GM23338 (cell line): Measurements from ENCODE around the gene GRIK4. TPM values are rescaled to one million over a fixed set of nuclear protein-coding genes. Genes with fewer than 3 reads are reported as not detected.

Source experiments
- ATAC-seq: fragments of 200-7000 bp; cut with Tn5 transposase; 3 replicates; pipeline ENCODE4 v1.9.1; 2020
- DNase-seq: peaks from one replicate; pipeline ENCODE4 v3.0.0-alpha.2; 2015; ENCODE audit warnings: low spot score
- H2AFZ ChIP-seq: fragments of 200-600 bp; sonication (generic); 2 replicates; pipeline ENCODE4 v1.8.0; 2016; ENCODE audit warnings: antibody characterized with exemption, mild to moderate bottlenecking, moderate library complexity
- H3F3A ChIP-seq: fragments of 200-600 bp; sonication (generic); replicated peaks from 2 replicates; pipeline ENCODE4 v1.8.0; 2017; ENCODE audit warnings: antibody characterized with exemption, mixed run types, low read depth
- H3K27ac ChIP-seq: fragments of 200-600 bp; sonication (generic); 2 replicates; pipeline ENCODE4 v1.6.1; 2016; ENCODE audit warnings: low read depth
- H3K27me3 ChIP-seq: fragments of 200-600 bp; sonication (generic); 2 replicates; pipeline ENCODE4 v1.8.0; 2016; ENCODE audit warnings: mild to moderate bottlenecking, mixed run types, moderate library complexity; ENCODE audit not compliant: insufficient read depth
- H3K36me3 ChIP-seq: fragments of 200-600 bp; sonication (generic); 2 replicates; pipeline ENCODE4 v1.8.0; 2016; ENCODE audit warnings: mild to moderate bottlenecking; ENCODE audit not compliant: insufficient read depth
- H3K4me1 ChIP-seq: fragments of 200-600 bp; sonication (generic); 2 replicates; pipeline ENCODE4 v1.8.0; 2016; ENCODE audit warnings: mild to moderate bottlenecking, moderate library complexity; ENCODE audit not compliant: insufficient read depth
- H3K4me2 ChIP-seq: fragments of 200-600 bp; sonication (generic); 2 replicates; pipeline ENCODE4 v1.7.1; 2017; ENCODE audit warnings: mixed run types
- H3K4me3 ChIP-seq: fragments of 200-600 bp; sonication (generic); 2 replicates; pipeline ENCODE4 v1.6.1; 2016; ENCODE audit warnings: mixed run types
- H3K79me2 ChIP-seq: fragments of 200-600 bp; sonication (generic); replicated peaks from 2 replicates; pipeline ENCODE4 v1.8.0; 2017; ENCODE audit warnings: mild to moderate bottlenecking; ENCODE audit not compliant: insufficient read depth
- H3K9me2 ChIP-seq: fragments of 200-600 bp; sonication (generic); 2 replicates; pipeline ENCODE4 v1.8.0; 2017; ENCODE audit not compliant: insufficient read depth
- H4K20me1 ChIP-seq: fragments of 200-600 bp; sonication (generic); replicated peaks from 2 replicates; pipeline ENCODE4 v1.8.0; 2017; ENCODE audit warnings: mild to moderate bottlenecking; ENCODE audit not compliant: insufficient read depth
- H3K27ac Mint-ChIP-seq: 2 replicates; pipeline ENCODE4 v1.8.0; 2020; ENCODE audit warnings: inconsistent platforms, mild to moderate bottlenecking, moderate library complexity, mixed read lengths
- H3K27me3 Mint-ChIP-seq: 3 replicates; pipeline ENCODE4 v1.8.0; 2022; ENCODE audit warnings: low read depth, mild to moderate bottlenecking, moderate library complexity, mixed read lengths, inconsistent platforms; ENCODE audit not compliant: insufficient read depth, poor library complexity
- H3K36me3 Mint-ChIP-seq: 3 replicates; pipeline ENCODE4 v1.8.0; 2021; ENCODE audit warnings: low read depth, mild to moderate bottlenecking, inconsistent platforms, moderate library complexity, mixed read lengths
- H3K4me1 Mint-ChIP-seq: 3 replicates; pipeline ENCODE4 v1.8.0; 2020; ENCODE audit warnings: mild to moderate bottlenecking, inconsistent platforms, mixed read lengths
- H3K4me3 Mint-ChIP-seq: 3 replicates; pipeline ENCODE4 v1.8.0; 2021; ENCODE audit warnings: moderate library complexity, mild to moderate bottlenecking, inconsistent platforms, mixed read lengths
- H3K9me3 Mint-ChIP-seq: 3 replicates; pipeline ENCODE4 v1.8.0; 2020; ENCODE audit warnings: moderate library complexity, mild to moderate bottlenecking, inconsistent platforms, mixed read lengths
- CREB1 ChIP-seq: fragments of 250-450 bp; sonication (Bioruptor Pico); IDR thresholded peaks from 2 replicates; pipeline ENCODE4 v1.5.0; 2020; ENCODE audit warnings: low read depth, mild to moderate bottlenecking, moderate library complexity
- EZH2 ChIP-seq: fragments of 200-600 bp; sonication (generic); IDR thresholded peaks from one replicate; pipeline ENCODE4 v1.8.0; 2017; ENCODE audit warnings: antibody characterized with exemption, mild to moderate bottlenecking, low read depth; ENCODE audit not compliant: unreplicated experiment
- EZH2phosphoT487 ChIP-seq: fragments of 200-600 bp; sonication (generic); IDR thresholded peaks from one replicate; pipeline ENCODE4 v1.8.1; 2018; ENCODE audit warnings: antibody characterized with exemption; ENCODE audit not compliant: unreplicated experiment
- NANOG ChIP-seq: IDR thresholded peaks from 2 replicates; pipeline ENCODE4 v1.6.1; 2016; ENCODE audit warnings: antibody characterized with exemption, borderline replicate concordance
- POLR2AphosphoS5 ChIP-seq: IDR thresholded peaks from 2 replicates; pipeline ENCODE4 v1.6.1; 2016; ENCODE audit warnings: antibody characterized with exemption, low read depth
- polyA plus RNA-seq: library from polyadenylated mRNA; unstranded; fragments of >200 nt; fragmentation: Nextera tagmentation; extraction: Ambion mirVana; gene quantifications from 2 replicates; pipeline ENCODE4 v1.2.1, GENCODE V29; 2016
- total RNA-seq: library from RNA; depleted of rRNA; stranded (reverse); fragments of >200 nt; shearing (Covaris generic); gene quantifications from 2 replicates; pipeline ENCODE4 v1.2.3, GENCODE V29; 2014
- TF ChIP-seq, protein P1 (sequence below), 2 experiments: fragments of 200-600 bp in 1 of 2; sonication (generic) in 1 of 2; conservative IDR thresholded peaks; 2 replicates each; pipeline versions ENCODE4 v1.5.1 to v1.6.1; 2016 to 2017; ENCODE audit warnings: antibody characterized with exemption in 2 of 2, low read depth in 2 of 2, mild to moderate bottlenecking in 2 of 2, moderate library complexity in 1 of 2
- TF ChIP-seq, protein P2 (sequence below): fragments of 250-450 bp; sonication (Bioruptor Pico); IDR thresholded peaks from 2 replicates; pipeline ENCODE4 v1.5.0; 2020; ENCODE audit warnings: mild to moderate bottlenecking, moderate library complexity

Gene GRIK4
- total and polyA plus RNA-seq, 2 experiments from 2014 or later: 0.63 to 2.2 TPM

DNA sequence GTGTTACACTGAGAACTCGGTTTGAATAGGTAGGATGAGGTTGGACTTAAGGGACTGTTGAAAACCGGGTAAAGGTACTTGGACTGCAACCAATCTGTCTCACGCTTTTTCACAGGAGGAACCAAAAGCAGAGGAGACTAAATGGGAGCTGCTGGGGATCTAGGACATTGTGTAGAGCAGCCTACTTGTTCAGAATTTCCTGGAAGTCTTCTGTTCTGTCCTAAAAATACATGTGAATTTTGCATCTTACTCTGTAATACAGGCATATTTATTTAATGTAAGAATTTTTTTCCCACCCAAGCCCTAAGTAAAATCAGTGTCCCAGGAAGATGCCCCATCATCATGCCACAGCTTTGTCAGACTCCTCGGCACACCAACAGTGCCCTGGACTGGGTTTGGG is 460.3 kb downstream of the GRIK4 start:
- H3K4me1 ChIP-seq: no peaks in the 10 kb centered on the region
- H3K4me3 ChIP-seq: no peak overlapping the region
- H3K79me2 ChIP-seq: no peaks in the 10 kb centered on the region
- no peak overlapping the region for H2AFZ ChIP-seq
- Mint-ChIP-seq H3K27me3 (peaks cover 4% of the 10 kb centered on the region), H3K4me1 (no peaks in the 10 kb centered on the region), H3K27ac (no peak overlapping the region), H3K36me3 (no peaks in the 10 kb centered on the region; the same call in 2 of the 3 replicates), H3K4me3 (no peak overlapping the region), H3K9me3 (no peaks in the 10 kb centered on the region)
- H3K27me3 ChIP-seq: no peaks in the 10 kb centered on the region
- TF ChIP-seq POLR2AphosphoS5 (no peak), CREB1 (no peak), EZH2 (no peak), NANOG (no peak), EZH2phosphoT487 (no peak)
- TF ChIP-seq, protein P1, sequence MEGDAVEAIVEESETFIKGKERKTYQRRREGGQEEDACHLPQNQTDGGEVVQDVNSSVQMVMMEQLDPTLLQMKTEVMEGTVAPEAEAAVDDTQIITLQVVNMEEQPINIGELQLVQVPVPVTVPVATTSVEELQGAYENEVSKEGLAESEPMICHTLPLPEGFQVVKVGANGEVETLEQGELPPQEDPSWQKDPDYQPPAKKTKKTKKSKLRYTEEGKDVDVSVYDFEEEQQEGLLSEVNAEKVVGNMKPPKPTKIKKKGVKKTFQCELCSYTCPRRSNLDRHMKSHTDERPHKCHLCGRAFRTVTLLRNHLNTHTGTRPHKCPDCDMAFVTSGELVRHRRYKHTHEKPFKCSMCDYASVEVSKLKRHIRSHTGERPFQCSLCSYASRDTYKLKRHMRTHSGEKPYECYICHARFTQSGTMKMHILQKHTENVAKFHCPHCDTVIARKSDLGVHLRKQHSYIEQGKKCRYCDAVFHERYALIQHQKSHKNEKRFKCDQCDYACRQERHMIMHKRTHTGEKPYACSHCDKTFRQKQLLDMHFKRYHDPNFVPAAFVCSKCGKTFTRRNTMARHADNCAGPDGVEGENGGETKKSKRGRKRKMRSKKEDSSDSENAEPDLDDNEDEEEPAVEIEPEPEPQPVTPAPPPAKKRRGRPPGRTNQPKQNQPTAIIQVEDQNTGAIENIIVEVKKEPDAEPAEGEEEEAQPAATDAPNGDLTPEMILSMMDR (conservative IDR thresholded peaks at IDR 0.05; ENCODE audit: low read depth in 2 of 2): no peak
- TF ChIP-seq, protein P2, sequence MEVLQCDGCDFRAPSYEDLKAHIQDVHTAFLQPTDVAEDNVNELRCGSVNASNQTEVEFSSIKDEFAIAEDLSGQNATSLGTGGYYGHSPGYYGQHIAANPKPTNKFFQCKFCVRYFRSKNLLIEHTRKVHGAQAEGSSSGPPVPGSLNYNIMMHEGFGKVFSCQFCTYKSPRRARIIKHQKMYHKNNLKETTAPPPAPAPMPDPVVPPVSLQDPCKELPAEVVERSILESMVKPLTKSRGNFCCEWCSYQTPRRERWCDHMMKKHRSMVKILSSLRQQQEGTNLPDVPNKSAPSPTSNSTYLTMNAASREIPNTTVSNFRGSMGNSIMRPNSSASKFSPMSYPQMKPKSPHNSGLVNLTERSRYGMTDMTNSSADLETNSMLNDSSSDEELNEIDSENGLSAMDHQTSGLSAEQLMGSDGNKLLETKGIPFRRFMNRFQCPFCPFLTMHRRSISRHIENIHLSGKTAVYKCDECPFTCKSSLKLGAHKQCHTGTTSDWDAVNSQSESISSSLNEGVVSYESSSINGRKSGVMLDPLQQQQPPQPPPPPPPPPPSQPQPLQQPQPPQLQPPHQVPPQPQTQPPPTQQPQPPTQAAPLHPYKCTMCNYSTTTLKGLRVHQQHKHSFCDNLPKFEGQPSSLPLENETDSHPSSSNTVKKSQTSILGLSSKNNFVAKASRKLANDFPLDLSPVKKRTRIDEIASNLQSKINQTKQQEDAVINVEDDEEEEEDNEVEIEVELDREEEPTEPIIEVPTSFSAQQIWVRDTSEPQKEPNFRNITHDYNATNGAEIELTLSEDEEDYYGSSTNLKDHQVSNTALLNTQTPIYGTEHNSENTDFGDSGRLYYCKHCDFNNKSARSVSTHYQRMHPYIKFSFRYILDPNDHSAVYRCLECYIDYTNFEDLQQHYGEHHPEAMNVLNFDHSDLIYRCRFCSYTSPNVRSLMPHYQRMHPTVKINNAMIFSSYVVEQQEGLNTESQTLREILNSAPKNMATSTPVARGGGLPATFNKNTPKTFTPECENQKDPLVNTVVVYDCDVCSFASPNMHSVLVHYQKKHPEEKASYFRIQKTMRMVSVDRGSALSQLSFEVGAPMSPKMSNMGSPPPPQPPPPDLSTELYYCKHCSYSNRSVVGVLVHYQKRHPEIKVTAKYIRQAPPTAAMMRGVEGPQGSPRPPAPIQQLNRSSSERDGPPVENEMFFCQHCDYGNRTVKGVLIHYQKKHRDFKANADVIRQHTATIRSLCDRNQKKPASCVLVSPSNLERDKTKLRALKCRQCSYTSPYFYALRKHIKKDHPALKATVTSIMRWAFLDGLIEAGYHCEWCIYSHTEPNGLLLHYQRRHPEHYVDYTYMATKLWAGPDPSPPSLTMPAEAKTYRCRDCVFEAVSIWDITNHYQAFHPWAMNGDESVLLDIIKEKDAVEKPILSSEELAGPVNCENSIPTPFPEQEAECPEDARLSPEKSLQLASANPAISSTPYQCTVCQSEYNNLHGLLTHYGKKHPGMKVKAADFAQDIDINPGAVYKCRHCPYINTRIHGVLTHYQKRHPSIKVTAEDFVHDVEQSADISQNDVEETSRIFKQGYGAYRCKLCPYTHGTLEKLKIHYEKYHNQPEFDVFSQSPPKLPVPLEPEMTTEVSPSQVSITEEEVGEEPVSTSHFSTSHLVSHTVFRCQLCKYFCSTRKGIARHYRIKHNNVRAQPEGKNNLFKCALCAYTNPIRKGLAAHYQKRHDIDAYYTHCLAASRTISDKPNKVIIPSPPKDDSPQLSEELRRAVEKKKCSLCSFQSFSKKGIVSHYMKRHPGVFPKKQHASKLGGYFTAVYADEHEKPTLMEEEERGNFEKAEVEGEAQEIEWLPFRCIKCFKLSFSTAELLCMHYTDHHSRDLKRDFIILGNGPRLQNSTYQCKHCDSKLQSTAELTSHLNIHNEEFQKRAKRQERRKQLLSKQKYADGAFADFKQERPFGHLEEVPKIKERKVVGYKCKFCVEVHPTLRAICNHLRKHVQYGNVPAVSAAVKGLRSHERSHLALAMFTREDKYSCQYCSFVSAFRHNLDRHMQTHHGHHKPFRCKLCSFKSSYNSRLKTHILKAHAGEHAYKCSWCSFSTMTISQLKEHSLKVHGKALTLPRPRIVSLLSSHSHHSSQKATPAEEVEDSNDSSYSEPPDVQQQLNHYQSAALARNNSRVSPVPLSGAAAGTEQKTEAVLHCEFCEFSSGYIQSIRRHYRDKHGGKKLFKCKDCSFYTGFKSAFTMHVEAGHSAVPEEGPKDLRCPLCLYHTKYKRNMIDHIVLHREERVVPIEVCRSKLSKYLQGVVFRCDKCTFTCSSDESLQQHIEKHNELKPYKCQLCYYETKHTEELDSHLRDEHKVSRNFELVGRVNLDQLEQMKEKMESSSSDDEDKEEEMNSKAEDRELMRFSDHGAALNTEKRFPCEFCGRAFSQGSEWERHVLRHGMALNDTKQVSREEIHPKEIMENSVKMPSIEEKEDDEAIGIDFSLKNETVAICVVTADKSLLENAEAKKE (CRISPR knock-in tag): no peak
- no peak overlapping the region for H3K4me2 ChIP-seq
- no peaks in the 10 kb centered on the region for H3F3A ChIP-seq
- H3K9me2 ChIP-seq: no peaks in the 10 kb centered on the region
- DNase-seq (no peak), ATAC-seq (no peak)
- H3K36me3 ChIP-seq: no peaks in the 10 kb centered on the region
- no peak overlapping the region for H3K27ac ChIP-seq
- no peaks in the 10 kb centered on the region for H4K20me1 ChIP-seq
